Retinal pigment epithelial cell (primary cell): ENCODE results near the gene SEMA3F.

Source experiments
- DNase-seq: peaks from one replicate; pipeline ENCODE4 v3.0.0-alpha.2; 2010; ENCODE audit warnings: low read depth
- H3K4me3 ChIP-seq: 2 replicates; pipeline ENCODE4 v1.5.1; 2011; ENCODE audit warnings: mild to moderate bottlenecking, low read length, control low read depth, moderate library complexity
- CTCF ChIP-seq: conservative IDR thresholded peaks from 2 replicates; pipeline ENCODE4 v1.5.1; 2011; ENCODE audit warnings: low read depth, low read length, control low read depth, inconsistent platforms

SEMA3F gene

GRCh38 chr3:50125541-50126286 is 29.4 kb upstream of the SEMA3F start:
- DNase-seq = no peak
- no peak for TF ChIP-seq CTCF
- H3K4me3 ChIP-seq = no peak overlapping the region

GRCh38 chr3:50126287-50127211 is 28.6 kb upstream of the SEMA3F start:
- DNase-seq = no peak
- TF ChIP-seq CTCF = no peak
- H3K4me3 ChIP-seq = no peak overlapping the region

- H3K4me3 ChIP-seq = no peak overlapping the region
- TF ChIP-seq CTCF = no peak
- DNase-seq = no peak
Measured at GRCh38 chr3:50127251-50127691, 27.9 kb upstream of the SEMA3F start.

GRCh38 chr3:50128001-50128400 is 27.1 kb upstream of the SEMA3F start:
- no peak overlapping the region for H3K4me3 ChIP-seq
- DNase-seq = no peak
- TF ChIP-seq CTCF = no peak

- TF ChIP-seq CTCF = no peak
- no peak for DNase-seq
- H3K4me3 ChIP-seq = no peak overlapping the region
Measured at GRCh38 chr3:50130436-50130835, 24.7 kb upstream of the SEMA3F start.

GRCh38 chr3:50132421-50133282 is 22.5 kb upstream of the SEMA3F start:
- TF ChIP-seq CTCF = no peak
- no peak for DNase-seq
- H3K4me3 ChIP-seq = no peak overlapping the region
